Activated CD4-positive, alpha-beta memory T cell treated with anti-CD3 and anti-CD28 coated beads for 36 hours (primary cell): ENCODE measurements around the gene LCMT2. TPM values are rescaled to one million over a fixed set of nuclear protein-coding genes. Genes with fewer than 3 reads are reported as not detected.

Experiments
- CTCF ChIA-PET: fragments of 350-600 bp; sonication (Branson Sonifier 250); formaldehyde crosslinking; loops from one replicate; lab custom pipeline; 2021; ENCODE audit warnings: antibody characterized with exemption, inconsistent platforms; lab: Charles Lee
- POLR2A ChIA-PET: fragments of 350-600 bp; sonication (Branson Sonifier 250); formaldehyde crosslinking; loops from one replicate; lab custom pipeline; 2021; ENCODE audit warnings: antibody characterized with exemption; lab: Charles Lee
- DNase-seq: peaks from one replicate; pipeline ENCODE4 v3.0.0-alpha.2; 2020
- H3K27ac Mint-ChIP-seq: one replicate; pipeline ENCODE4 v1.8.0; 2021; ENCODE audit warnings: mixed read lengths
- H3K27me3 Mint-ChIP-seq: one replicate; pipeline ENCODE4 v1.8.0; 2021; ENCODE audit warnings: mixed read lengths
- H3K36me3 Mint-ChIP-seq: one replicate; pipeline ENCODE4 v1.8.0; 2021; ENCODE audit warnings: mixed read lengths
- H3K4me1 Mint-ChIP-seq: one replicate; pipeline ENCODE4 v1.8.0; 2021; ENCODE audit warnings: low read depth, mixed read lengths
- H3K4me3 Mint-ChIP-seq: one replicate; pipeline ENCODE4 v1.8.0; 2021; ENCODE audit warnings: mild to moderate bottlenecking, mixed read lengths
- H3K9me3 Mint-ChIP-seq: one replicate; pipeline ENCODE4 v1.8.0; 2021; ENCODE audit warnings: mixed read lengths
- intact Hi-C: fragments of 100-400 bp; cut with micrococcal nuclease; formaldehyde crosslinking; loops from one replicate; pipeline ENCODE4 v1.15.1; 2023
- total RNA-seq, 2 experiments: library from RNA; stranded (reverse); gene quantifications; one replicate each; pipeline ENCODE4 v1.2.3, GENCODE V29; 2021

LCMT2 gene
- total RNA-seq, 2 experiments from 2014 or later = 7.7 to 9.1 TPM

- Mint-ChIP-seq H3K9me3 (no peaks in the 10 kb centered on the region), H3K36me3 (no peaks in the 10 kb centered on the region), H3K27ac (no peak overlapping the region), H3K27me3 (peaks cover 7% of the 10 kb centered on the region), H3K4me3 (no peak overlapping the region), H3K4me1 (peaks cover 2% of the 10 kb centered on the region)
- intact Hi-C loops = no loop called here
- ChIA-PET POLR2A (no interaction called here), CTCF (interaction anchor here (1.0 to 6.2 kb wide), 2 partner anchors 56 to 95 kb away, joined by 3 to 260 read pairs; no protein-coding TSS in a partner anchor)
- DNase-seq = no peak
Observed at GRCh38 chr15:43283526-43283925, 46.8 kb downstream of the LCMT2 start.

GRCh38 chr15:43281926-43282602 is 48.3 kb downstream of the LCMT2 start:
- Mint-ChIP-seq H3K27me3 (peaks cover 1% of the 10 kb centered on the region), H3K4me3 (no peak overlapping the region), H3K36me3 (no peaks in the 10 kb centered on the region), H3K27ac (no peak overlapping the region), H3K9me3 (no peaks in the 10 kb centered on the region), H3K4me1 (peaks cover 4% of the 10 kb centered on the region)
- ChIA-PET CTCF (interaction anchor here (1.3 to 4.5 kb wide), 3 partner anchors 14 to 78 kb away, joined by 3 to 21 read pairs (median 5); no protein-coding TSS in a partner anchor), POLR2A (no interaction called here)
- no peak for DNase-seq
- intact Hi-C loops = no loop called here

- Mint-ChIP-seq H3K36me3 (no peaks in the 10 kb centered on the region), H3K27ac (no peak overlapping the region), H3K4me1 (peaks cover 4% of the 10 kb centered on the region), H3K27me3 (peaks cover 1% of the 10 kb centered on the region), H3K4me3 (no peak overlapping the region), H3K9me3 (no peaks in the 10 kb centered on the region)
- intact Hi-C loops = no loop called here
- POLR2A ChIA-PET = no interaction called here
- CTCF ChIA-PET = interaction anchor here (1.3 to 4.5 kb wide), 2 partner anchors 13 to 55 kb away, joined by 3 to 21 read pairs; no protein-coding TSS in a partner anchor
- no peak for DNase-seq
Observed at GRCh38 chr15:43280996-43281395, 49.4 kb downstream of the LCMT2 start.

GRCh38 chr15:43279496-43279895 is 50.9 kb downstream of the LCMT2 start:
- CTCF ChIA-PET = interaction anchor here (0.6 to 4.5 kb wide), 2 partner anchors 8 to 54 kb away, joined by 3 to 21 read pairs; no protein-coding TSS in a partner anchor

GRCh38 chr15:43278869-43279268 is 51.5 kb downstream of the LCMT2 start:
- POLR2A ChIA-PET = no interaction called here
- intact Hi-C loops = no loop called here
- Mint-ChIP-seq H3K27me3 (peaks cover 7% of the 10 kb centered on the region), H3K36me3 (no peaks in the 10 kb centered on the region), H3K9me3 (no peaks in the 10 kb centered on the region), H3K27ac (no peak overlapping the region), H3K4me3 (no peak overlapping the region), H3K4me1 (peaks cover 2% of the 10 kb centered on the region)
- CTCF ChIA-PET = interaction anchor here (0.6 to 4.5 kb wide), 2 partner anchors 9 to 53 kb away, joined by 3 to 21 read pairs; no protein-coding TSS in a partner anchor
- no peak for DNase-seq

More at GRCh38 chr15:43279496-43279895, 50.9 kb downstream of the LCMT2 start:
- peaks cover 2% of the 10 kb centered on the region for H3K4me1 Mint-ChIP-seq
- no peak overlapping the region for H3K4me3 Mint-ChIP-seq
- H3K36me3 Mint-ChIP-seq = no peaks in the 10 kb centered on the region
- H3K9me3 Mint-ChIP-seq = no peaks in the 10 kb centered on the region
- no peak overlapping the region for H3K27ac Mint-ChIP-seq
- DNase-seq = no peak
- H3K27me3 Mint-ChIP-seq = peaks cover 3% of the 10 kb centered on the region
- POLR2A ChIA-PET = no interaction called here
- intact Hi-C loops = no loop called here

- no peak for DNase-seq
- peaks cover 2% of the 10 kb centered on the region for H3K4me1 Mint-ChIP-seq
- H3K4me3 Mint-ChIP-seq = no peak overlapping the region
- intact Hi-C loops = no loop called here
- H3K36me3 Mint-ChIP-seq = no peaks in the 10 kb centered on the region
- no peaks in the 10 kb centered on the region for H3K9me3 Mint-ChIP-seq
- ChIA-PET CTCF (no interaction called here), POLR2A (no interaction called here)
- H3K27ac Mint-ChIP-seq = no peak overlapping the region
- peaks cover 9% of the 10 kb centered on the region for H3K27me3 Mint-ChIP-seq
Observed at GRCh38 chr15:43277901-43278300, 52.5 kb downstream of the LCMT2 start.

- H3K27me3 Mint-ChIP-seq = peaks cover 9% of the 10 kb centered on the region
- H3K4me3 Mint-ChIP-seq = no peak overlapping the region
- no peak overlapping the region for H3K27ac Mint-ChIP-seq
- intact Hi-C loops = no loop called here
- H3K36me3 Mint-ChIP-seq = no peaks in the 10 kb centered on the region
- peaks cover 2% of the 10 kb centered on the region for H3K9me3 Mint-ChIP-seq
- H3K4me1 Mint-ChIP-seq = peaks cover 2% of the 10 kb centered on the region
- DNase-seq = no peak
- POLR2A ChIA-PET = no interaction called here
- CTCF ChIA-PET = interaction anchor here (2.0 kb wide), 1 partner anchor 52 kb away, joined by 5 read pairs; no protein-coding TSS in a partner anchor
Observed at GRCh38 chr15:43277231-43277823, 53.0 kb downstream of the LCMT2 start.

- no peaks in the 10 kb centered on the region for H3K36me3 Mint-ChIP-seq
Observed at GRCh38 chr15:43276563-43277200, 53.7 kb downstream of the LCMT2 start.

GRCh38 chr15:43275740-43276562 is 54.4 kb downstream of the LCMT2 start:
- Mint-ChIP-seq H3K9me3 (peaks cover 8% of the 10 kb centered on the region), H3K4me3 (no peak overlapping the region), H3K27me3 (peaks cover 11% of the 10 kb centered on the region), H3K27ac (no peak overlapping the region), H3K4me1 (peaks cover 2% of the 10 kb centered on the region), H3K36me3 (no peaks in the 10 kb centered on the region)
- ChIA-PET POLR2A (no interaction called here), CTCF (interaction anchor here (2.0 kb wide), 1 partner anchor 51 kb away, joined by 5 read pairs; no protein-coding TSS in a partner anchor)
- no peak for DNase-seq
- intact Hi-C loops = no loop called here

More at GRCh38 chr15:43276563-43277200, 53.7 kb downstream of the LCMT2 start:
- peaks cover 2% of the 10 kb centered on the region for H3K4me1 Mint-ChIP-seq
- intact Hi-C loops = no loop called here
- H3K9me3 Mint-ChIP-seq = peaks cover 8% of the 10 kb centered on the region
- ChIA-PET POLR2A (no interaction called here), CTCF (interaction anchor here (2.0 kb wide), 1 partner anchor 51 kb away, joined by 5 read pairs; no protein-coding TSS in a partner anchor)
- no peak overlapping the region for H3K4me3 Mint-ChIP-seq
- no peak overlapping the region for H3K27ac Mint-ChIP-seq
- H3K27me3 Mint-ChIP-seq = peaks cover 11% of the 10 kb centered on the region
- DNase-seq = no peak

GRCh38 chr15:43274136-43274535 is 56.2 kb downstream of the LCMT2 start:
- Mint-ChIP-seq H3K4me3 (no peak overlapping the region), H3K4me1 (peaks cover 2% of the 10 kb centered on the region), H3K9me3 (peaks cover 8% of the 10 kb centered on the region), H3K36me3 (no peaks in the 10 kb centered on the region), H3K27ac (no peak overlapping the region), H3K27me3 (peaks cover 11% of the 10 kb centered on the region)
- ChIA-PET POLR2A (no interaction called here), CTCF (interaction anchor here (1.7 to 6.5 kb wide), 2 partner anchors 11 to 49 kb away, joined by 6 to 23 read pairs; no protein-coding TSS in a partner anchor)
- intact Hi-C loops = no loop called here
- DNase-seq = no peak
